Activated naive CD4-positive, alpha-beta T cell (primary cell): Measurements from ENCODE around the gene ABCA4.

Experiments used
- DNase-seq, 4 experiments: peaks; one replicate each; lab custom pipeline; 2025; lab: John Stamatoyannopoulos, UW

The ABCA4 gene

GRCh38 chr1:94104776-94105580 lies 16.0 kb downstream of the ABCA4 start:
- DNase-seq = no peak

DNA sequence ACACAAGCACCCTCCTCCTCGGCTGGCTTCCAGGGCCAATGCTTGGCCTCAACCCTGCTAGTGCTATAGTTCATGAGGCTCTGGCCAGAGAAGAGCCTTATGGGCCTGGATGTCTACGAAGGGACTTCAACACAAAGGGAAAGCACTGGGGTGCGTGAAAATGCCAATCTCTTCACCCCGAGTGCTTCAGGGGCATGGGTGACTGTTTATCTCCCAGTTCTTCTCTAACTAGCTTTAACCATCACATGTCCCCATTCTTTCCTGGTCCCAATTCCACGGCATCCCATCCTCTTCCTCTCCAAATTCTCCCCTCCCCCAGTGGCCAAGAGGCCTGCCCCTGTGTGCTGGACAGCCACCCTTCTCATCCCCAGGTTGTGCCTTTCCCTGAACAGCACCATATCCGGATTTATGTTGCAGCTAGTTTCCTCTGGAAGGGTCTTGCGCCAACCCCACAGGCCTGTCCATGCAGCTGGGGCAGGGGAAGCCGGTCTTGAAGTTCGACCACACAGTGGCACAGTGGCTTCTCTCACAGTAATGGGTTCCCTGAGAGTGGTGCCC lies 16.7 kb downstream of the ABCA4 start:
- DNase-seq = no peak

GRCh38 chr1:94103608-94104007 lies 17.3 kb downstream of the ABCA4 start:
- DNase-seq = no peak

- no peak for DNase-seq
Measured at GRCh38 chr1:94101613-94102525, 19.1 kb downstream of the ABCA4 start.

DNA sequence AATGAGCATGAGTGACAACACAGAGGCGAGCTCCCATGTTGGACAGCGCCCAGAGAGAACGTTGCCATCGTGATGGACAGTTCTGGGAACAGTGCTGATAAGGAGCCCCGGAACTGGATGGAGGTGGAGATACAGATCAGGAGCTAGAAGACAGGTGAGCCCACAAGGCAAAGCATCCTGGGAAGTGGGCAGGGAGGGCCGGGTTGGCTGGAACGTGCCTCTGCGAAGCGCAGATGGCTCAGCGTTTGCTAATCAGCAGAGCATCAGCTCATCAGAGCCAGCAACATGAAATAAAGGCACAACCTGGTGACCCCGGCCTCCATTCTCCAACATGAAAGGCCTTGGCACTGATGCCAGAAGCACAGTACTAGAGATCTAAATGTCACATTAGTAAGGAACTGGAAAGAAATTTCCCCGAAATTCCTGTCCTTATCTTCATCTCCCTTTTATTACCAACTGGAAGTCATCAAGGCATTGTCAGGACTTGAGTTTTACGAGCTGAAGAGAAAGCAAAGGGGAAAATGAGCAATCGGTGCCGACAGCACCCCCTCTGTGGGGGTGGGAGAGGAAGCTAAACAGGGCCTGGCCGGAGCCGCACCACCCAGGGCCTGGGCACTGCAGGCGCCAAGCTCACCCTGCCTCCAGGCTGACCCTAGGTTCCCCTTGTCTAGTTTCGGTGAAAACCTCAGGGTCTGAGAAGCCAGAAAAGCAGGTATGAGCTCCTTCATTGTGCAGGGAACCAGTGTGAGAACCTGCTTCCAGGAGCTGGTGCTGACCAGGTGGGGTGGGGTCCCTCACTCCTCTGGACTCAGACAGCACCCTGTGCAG lies 19.9 kb downstream of the ABCA4 start:
- DNase-seq = no peak

GRCh38 chr1:94100129-94100784 lies 20.7 kb downstream of the ABCA4 start:
- DNase-seq = no peak

GRCh38 chr1:94099303-94099702 lies 21.6 kb downstream of the ABCA4 start:
- DNase-seq = no peak

DNA sequence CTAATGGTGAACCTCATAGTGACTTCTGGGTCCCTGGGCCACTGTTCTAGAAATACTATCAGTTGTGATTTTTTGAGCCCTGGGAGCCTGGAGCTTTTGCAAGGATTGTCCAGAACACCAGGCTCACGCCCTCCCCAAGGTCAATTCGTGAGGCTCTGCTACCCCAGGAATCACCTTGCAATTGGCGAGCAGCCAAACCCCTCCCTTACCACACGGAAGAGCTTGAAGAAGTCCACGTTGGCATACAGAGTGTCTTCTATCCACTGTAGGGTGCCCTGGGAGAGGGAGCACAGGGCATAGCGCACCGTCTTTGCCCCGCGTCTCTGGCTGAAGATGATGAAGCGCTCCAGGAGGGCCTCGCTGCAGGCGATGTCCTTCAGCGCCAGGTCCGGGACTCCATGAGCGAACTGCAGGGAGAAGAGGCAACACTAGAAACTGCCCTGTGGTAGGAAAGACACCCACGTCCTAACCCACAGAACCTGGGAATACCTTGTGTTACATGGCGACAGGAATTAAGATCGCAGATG lies 22.3 kb downstream of the ABCA4 start:
- DNase-seq = no peak

- no peak for DNase-seq
Measured at GRCh38 chr1:94096797-94097549, 24.0 kb downstream of the ABCA4 start.

DNA sequence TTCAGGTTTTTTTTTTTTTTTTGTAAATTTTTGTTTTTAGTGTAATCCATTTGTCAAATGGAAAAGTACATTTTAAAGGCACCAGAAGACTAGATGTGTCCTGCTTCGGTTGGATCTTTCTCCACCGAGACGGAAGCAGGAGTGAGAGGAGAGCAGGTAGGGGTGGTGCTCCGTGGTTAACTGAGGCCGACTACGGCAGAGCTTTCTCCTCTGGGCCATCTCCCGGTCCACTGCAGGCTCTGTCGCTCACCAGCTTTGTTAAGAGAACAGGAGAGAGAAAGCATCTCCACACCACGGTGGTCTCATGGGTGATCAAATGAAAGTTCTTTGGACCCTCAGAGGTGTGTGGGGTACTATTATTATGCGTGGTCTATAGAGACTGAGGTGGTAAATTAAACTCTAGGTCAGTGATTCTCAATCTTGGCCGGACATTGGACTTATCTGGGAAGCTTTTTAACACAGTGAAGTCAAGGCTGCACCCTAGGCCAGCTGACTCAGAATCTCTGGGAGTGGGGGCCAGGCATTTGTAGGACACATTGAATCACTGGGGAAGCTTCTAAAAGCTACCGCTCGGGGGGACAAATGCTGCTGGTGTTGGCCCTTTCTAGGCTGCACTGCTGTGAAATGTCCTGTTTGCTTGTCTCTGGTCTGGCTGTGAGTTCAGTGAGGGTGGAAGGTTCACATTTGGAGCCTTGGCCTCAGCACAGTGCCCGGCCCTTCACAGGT lies 25.0 kb downstream of the ABCA4 start:
- no peak for DNase-seq

GRCh38 chr1:94095112-94095637 lies 25.8 kb downstream of the ABCA4 start:
- no peak for DNase-seq

DNA sequence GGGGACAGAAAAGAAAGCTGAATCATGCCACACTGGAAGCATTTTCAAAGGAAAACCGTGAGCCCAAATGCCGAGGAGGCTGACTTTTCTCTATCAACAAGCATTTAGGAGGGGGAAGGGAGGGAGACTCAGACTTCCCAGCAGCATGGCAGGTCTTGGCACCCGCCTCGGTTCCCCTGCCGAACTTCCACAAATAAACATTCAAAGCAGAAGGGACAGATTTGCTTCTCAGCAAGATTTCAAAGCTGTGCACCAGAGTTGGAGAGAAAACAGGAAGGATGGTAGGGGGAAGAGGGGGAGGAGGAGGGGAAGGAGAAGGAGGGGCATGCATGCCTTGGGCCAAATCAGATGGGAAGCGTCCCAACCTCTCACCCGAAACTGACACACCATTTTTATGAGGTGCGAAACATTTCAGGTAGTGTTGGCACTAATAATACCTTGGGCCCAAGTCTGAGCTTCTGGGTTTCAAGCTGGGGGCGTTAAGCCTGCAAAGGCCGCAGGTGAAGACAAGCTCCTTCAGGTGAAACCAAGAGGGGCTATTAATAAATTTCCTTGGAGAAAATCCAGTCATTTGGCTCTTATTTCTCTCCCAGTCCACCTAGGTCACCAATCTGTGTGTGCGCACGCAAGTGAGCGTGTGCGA lies 26.4 kb downstream of the ABCA4 start:
- no peak for DNase-seq

GRCh38 chr1:94093996-94094395 lies 27.0 kb downstream of the ABCA4 start:
- DNase-seq = no peak

- DNase-seq = no peak
Measured at GRCh38 chr1:94093396-94093795, 27.6 kb downstream of the ABCA4 start.

DNA sequence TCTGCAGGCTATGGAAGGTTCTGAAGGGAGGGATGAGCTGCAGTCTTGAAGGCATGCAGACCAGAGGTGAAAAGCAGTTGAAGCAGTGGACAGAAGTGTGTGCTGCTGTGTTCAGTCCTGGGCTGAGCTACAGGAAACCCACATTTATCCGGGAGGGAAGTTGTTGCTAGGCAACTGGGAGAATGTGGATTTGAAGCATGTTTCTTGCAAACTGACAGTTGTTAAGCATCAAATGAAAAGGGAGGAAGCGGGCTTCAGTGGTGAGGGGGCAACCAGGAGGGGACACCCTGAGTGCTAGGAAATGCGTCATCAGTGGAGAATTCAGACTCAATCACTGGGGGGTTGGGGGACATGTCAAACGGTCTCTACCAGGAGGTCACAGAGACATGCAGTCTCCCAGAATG lies 28.7 kb downstream of the ABCA4 start:
- DNase-seq = no peak

GRCh38 chr1:94090761-94091160 lies 30.2 kb downstream of the ABCA4 start:
- no peak for DNase-seq

- DNase-seq = no peak
Measured at GRCh38 chr1:94087193-94087592, 33.8 kb downstream of the ABCA4 start.

DNA sequence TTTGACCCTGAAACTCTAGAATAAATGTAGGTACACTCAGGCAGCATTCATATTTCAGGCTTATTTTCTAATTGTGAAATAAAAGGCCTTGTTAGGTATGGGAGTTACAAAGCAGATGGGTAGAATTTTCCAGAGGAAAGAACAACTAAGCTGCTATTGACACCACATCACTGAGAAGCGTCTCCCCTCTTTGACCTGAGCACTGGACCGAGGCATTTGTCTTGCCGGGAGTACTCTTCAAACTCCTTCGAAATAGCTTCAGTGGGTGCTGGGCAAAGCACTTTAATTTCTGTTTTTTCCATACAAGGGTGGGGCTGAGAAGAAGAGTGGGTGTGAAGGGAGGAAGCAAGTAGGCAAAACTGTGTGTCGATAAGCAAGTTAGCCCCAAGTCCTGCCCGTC lies 36.4 kb downstream of the ABCA4 start:
- no peak for DNase-seq

DNA sequence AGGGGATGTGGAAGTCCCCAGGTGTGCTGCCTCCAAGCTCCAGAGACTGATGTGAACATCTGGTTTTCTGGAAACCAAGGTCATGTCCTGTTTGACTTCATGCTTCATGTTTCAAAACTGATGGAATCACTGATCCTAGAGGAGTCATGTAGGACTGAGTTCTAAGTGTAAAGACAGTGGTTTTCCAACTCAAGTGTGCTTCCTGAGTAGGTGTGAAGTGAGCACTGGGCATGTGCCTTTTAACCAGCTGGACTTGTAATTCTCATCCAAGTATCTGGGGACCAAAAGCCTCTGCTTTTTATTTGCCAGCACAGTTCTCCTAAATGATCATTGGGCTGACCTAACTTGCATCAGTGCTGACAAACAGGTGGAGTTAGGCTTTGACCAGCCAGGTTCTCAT lies 36.9 kb downstream of the ABCA4 start:
- DNase-seq = no peak
